H1 (cell line): ENCODE results near the gene TADA2B. TPM values are rescaled to one million over a fixed set of nuclear protein-coding genes. Genes with fewer than 3 reads are reported as not detected.
A peak's percentile ranks its signal among the peaks of the same experiment; 100 is the strongest.

Source experiments
- CHD1 ChIP-seq: IDR thresholded peaks from 2 replicates; pipeline ENCODE4 v1.6.1; 2012; ENCODE audit warnings: low read depth, low read length, improper control_type of control experiment
- CTBP2 ChIP-seq: IDR thresholded peaks from 2 replicates; pipeline ENCODE4 v1.7.0; 2011; ENCODE audit warnings: borderline replicate concordance, mild to moderate bottlenecking, moderate library complexity, mixed read lengths, low read length; ENCODE audit not compliant: insufficient read depth, insufficient read length
- CTCF ChIP-seq, 3 experiments: IDR thresholded peaks; 1 replicate in 2 of 3; 2 replicates in 1 of 3; pipeline versions ENCODE4 v1.5.1 to v1.6.1; 2011; ENCODE audit warnings: low read length in 3 of 3, mild to moderate bottlenecking in 3 of 3, inconsistent platforms in 2 of 3, low read depth in 1 of 3, moderate library complexity in 1 of 3; ENCODE audit not compliant: insufficient read depth in 1 of 3; ENCODE audit errors: control extremely low read depth in 1 of 3
- E2F6 ChIP-seq: IDR thresholded peaks from 2 replicates; pipeline ENCODE4 v1.6.1; 2012; ENCODE audit warnings: inconsistent platforms
- JUN ChIP-seq: IDR thresholded peaks from 2 replicates; pipeline ENCODE4 v1.6.1; 2011; ENCODE audit warnings: low read depth, mild to moderate bottlenecking, improper control_type of control experiment, low read length
- KDM4A ChIP-seq: IDR thresholded peaks from one replicate; pipeline ENCODE4 v1.7.1; 2012; ENCODE audit warnings: low read depth, mild to moderate bottlenecking, moderate library complexity, low read length, inconsistent platforms; ENCODE audit not compliant: severe bottlenecking
- PHF8 ChIP-seq: fragments of 200-600 bp; sonication (generic); conservative IDR thresholded peaks from 2 replicates; pipeline ENCODE4 v1.7.1; 2012; ENCODE audit warnings: low read depth, mild to moderate bottlenecking, inconsistent platforms, low read length, moderate library complexity
- POLR2AphosphoS5 ChIP-seq: IDR thresholded peaks from 2 replicates; pipeline ENCODE4 v1.6.1; 2011; ENCODE audit warnings: low read depth, low read length
- RFX5 ChIP-seq: IDR thresholded peaks from 2 replicates; pipeline ENCODE4 v1.6.1; 2011; ENCODE audit warnings: low read depth, low read length, improper control_type of control experiment, borderline replicate concordance
- RNF2 ChIP-seq: fragments of 200-900, 300-1000 bp; sonication (generic); IDR thresholded peaks from 2 replicates; pipeline ENCODE4 v1.7.1; 2016; ENCODE audit warnings: borderline replicate concordance, low read depth, mild to moderate bottlenecking, antibody characterized with exemption, low read length; ENCODE audit not compliant: poor library complexity, severe bottlenecking; ENCODE audit errors: missing control alignments
- polyA plus RNA-seq, 7 experiments: library from polyadenylated mRNA; depleted of rRNA in 3 of 7; stranded (reverse) in 5 of 7; unstranded in 2 of 7; fragments of >200 nt in 5 of 7; fragments of 200-250 nt in 2 of 7; gene quantifications; 1 replicate in 5 of 7; 2 replicates in 1 of 7; 4 replicates in 1 of 7; pipeline versions ENCODE4 v1.2.1 to v1.2.3, GENCODE V29; 2011 to 2013; ENCODE audit warnings: missing spikeins in 2 of 7, mixed read lengths in 2 of 7
- total RNA-seq: library from RNA; stranded (reverse); fragmentation: NEBNext Ultra II Directional; extraction: Animal tissue kit (Norgen Biotek cat#: 25700); gene quantifications from 2 replicates; pipeline ENCODE4 v1.2.1, GENCODE V29; 2021

Gene TADA2B
- total and polyA plus RNA-seq, 2 of the 8 experiments (the other 6 are each of a cell fraction or from before 2014, with no cell fraction given), result 5.7 to 12.1 TPM

DNA sequence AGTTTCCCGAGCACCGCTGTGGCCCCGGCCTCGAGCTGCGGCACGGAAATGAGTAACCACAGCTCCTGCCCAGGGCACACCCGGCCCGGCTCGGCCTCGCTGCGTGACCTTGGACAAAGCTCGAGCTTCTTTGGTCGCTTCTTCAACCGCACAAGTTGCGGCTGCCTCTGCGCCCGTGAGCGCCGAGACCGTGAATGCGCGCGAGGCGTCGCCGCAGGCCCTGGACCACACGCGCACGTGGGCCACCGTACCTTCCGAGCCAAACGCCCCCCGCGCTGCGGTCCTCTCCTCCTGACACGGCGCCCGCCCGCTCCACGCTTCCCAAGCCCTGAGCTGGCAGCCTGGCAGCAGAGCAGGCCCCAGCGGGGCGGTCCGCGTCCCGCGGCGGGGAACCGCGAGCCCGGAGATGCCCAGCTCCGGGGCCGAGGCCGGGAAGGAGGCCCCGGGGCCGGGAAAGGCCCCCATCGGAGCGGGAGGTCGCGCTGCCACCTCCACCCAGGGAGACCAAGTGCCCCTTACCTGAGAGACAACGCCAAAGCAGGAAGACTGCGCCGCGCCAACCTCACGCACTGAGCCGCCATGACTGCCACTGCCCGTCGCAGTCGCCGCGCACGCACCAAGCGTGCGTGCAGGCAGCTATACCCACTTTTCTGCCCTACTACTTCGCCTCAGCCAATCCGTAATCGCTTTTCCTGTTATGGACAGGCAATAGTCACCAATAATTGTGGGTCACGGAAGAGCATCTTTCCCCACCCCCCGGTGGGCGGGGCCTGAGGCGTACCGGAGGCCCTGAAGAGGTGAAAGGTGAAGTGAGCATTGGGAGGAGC, 24.5 kb downstream of the TADA2B start, which contains the start of gene GRPEL1 (continued):
- TF ChIP-seq E2F6 (peak; percentile 86), PHF8 (peak; percentile 87), JUN (no peak), CHD1 (no peak), CTBP2 (no peak), CTCF (IDR thresholded peaks at IDR 0.05; ENCODE audit: control extremely low read depth in 1 of 3, insufficient read depth in 1 of 3, low read depth in 1 of 3, low read length in 3 of 3) (no peak), RFX5 (0 out of 2 replicates have a peak, but pooled peaks have one; percentile 20), KDM4A (peak; percentile 99), RNF2 (no peak), POLR2AphosphoS5 (peak; percentile 95)
